HCT116 (cell line): ENCODE measurements around the gene ITIH5. TPM values are rescaled to one million over a fixed set of nuclear protein-coding genes. Genes with fewer than 3 reads are reported as not detected.

Experiments
- ATAC-seq: fragments of 200-7000 bp; cut with Tn5 transposase; 2 replicates; pipeline ENCODE4 v1.9.1; 2020; ENCODE audit warnings: mild to moderate bottlenecking, moderate library complexity
- BruUV-seq: library from RNA; stranded (reverse); fragments of 400-500 nt; replicated peaks from 2 replicates; lab custom pipeline; 2021; lab: Mats Ljungman, UMichigan
- CTCF ChIA-PET: fragments of 300-600 bp; sonication (Branson Sonifier 250); formaldehyde crosslinking; loops from one replicate; lab custom pipeline; 2021; ENCODE audit warnings: antibody characterized with exemption; lab: Charles Lee
- POLR2A ChIA-PET: fragments of 300-600, 350-600 bp; sonication (Branson Sonifier 250); formaldehyde crosslinking; loops from one replicate; lab custom pipeline; 2021; ENCODE audit warnings: antibody characterized with exemption; lab: Charles Lee
- RAD21 ChIA-PET, 2 experiments: fragments of 300-600 bp; sonication (Branson Sonifier 250); formaldehyde crosslinking; loops; one replicate each; lab custom pipeline; 2023; ENCODE audit warnings: low total read pairs in 2 of 2; ENCODE audit not compliant: uncharacterized antibody in 2 of 2, unreplicated experiment in 2 of 2, low non-redundant PET in 1 of 2; lab: Charles Lee
- DNase-seq: peaks from one replicate; pipeline ENCODE4 v3.0.0-alpha.2; 2010; ENCODE audit warnings: low read depth, low spot score
- H2AFZ ChIP-seq: fragments of 200-600 bp; shearing (Covaris generic), sonication (generic); 2 replicates; pipeline ENCODE4 v1.6.1; 2017; ENCODE audit warnings: low read depth, mixed run types, mixed read lengths, antibody characterized with exemption, low read length; ENCODE audit not compliant: poor library complexity, severe bottlenecking
- H3K27ac ChIP-seq: 2 replicates; pipeline ENCODE4 v1.5.1; 2012; ENCODE audit warnings: low read depth, low read length
- H3K27me3 ChIP-seq: fragments of 200-600 bp; sonication (generic); 2 replicates; pipeline ENCODE4 v1.6.1; 2016; ENCODE audit warnings: mixed run types, low read length, mixed read lengths; ENCODE audit not compliant: insufficient read depth
- H3K36me3 ChIP-seq, 2 experiments: fragments of 200-500 bp in 1 of 2; fragments of 200-600 bp in 1 of 2; sonication (Bioruptor generic) in 1 of 2; sonication (generic) in 1 of 2; 2 replicates each; pipeline versions ENCODE4 v1.5.1 to v1.6.1; 2014 to 2016; ENCODE audit warnings: low read length in 2 of 2, inconsistent platforms in 1 of 2, mixed read lengths in 1 of 2, mixed run types in 1 of 2; ENCODE audit not compliant: insufficient read depth in 2 of 2, control insufficient read depth in 1 of 2
- H3K4me1 ChIP-seq, 2 experiments: fragments of 200-600 bp in 1 of 2; sonication (generic) in 1 of 2; 2 replicates each; pipeline versions ENCODE4 v1.5.1 to v1.6.1; 2012 to 2017; ENCODE audit warnings: low read length in 2 of 2, inconsistent platforms in 1 of 2, mild to moderate bottlenecking in 1 of 2, mixed read lengths in 1 of 2, mixed run types in 1 of 2, moderate library complexity in 1 of 2; ENCODE audit not compliant: insufficient read depth in 2 of 2, control insufficient read depth in 1 of 2
- H3K4me2 ChIP-seq: fragments of 200-600 bp; sonication (generic); 2 replicates; pipeline ENCODE4 v1.6.1; 2017; ENCODE audit warnings: mixed run types, low read length, mixed read lengths
- H3K4me3 ChIP-seq, 2 experiments: fragments of 200-600 bp in 1 of 2; sonication (generic) in 1 of 2; replicated peaks in 1 of 2; 2 replicates each; pipeline ENCODE4 v1.5.1; 2011 to 2016; ENCODE audit warnings: low read length in 2 of 2, control low read depth in 1 of 2, low read depth in 1 of 2, mild to moderate bottlenecking in 1 of 2, mixed read lengths in 1 of 2, mixed run types in 1 of 2
- H3K79me2 ChIP-seq: fragments of 200-600 bp; sonication (generic); 2 replicates; pipeline ENCODE4 v1.6.1; 2017; ENCODE audit warnings: mild to moderate bottlenecking, mixed run types, low read length, moderate library complexity, mixed read lengths; ENCODE audit not compliant: insufficient read depth
- H3K9ac ChIP-seq: fragments of 200-600 bp; sonication (generic); 2 replicates; pipeline ENCODE4 v1.6.1; 2016; ENCODE audit warnings: low read length, mixed read lengths
- H3K9me2 ChIP-seq: fragments of 200-600 bp; sonication (generic), shearing (Covaris generic); 2 replicates; pipeline ENCODE4 v1.6.1; 2017; ENCODE audit warnings: mixed run types, mild to moderate bottlenecking, moderate library complexity; ENCODE audit not compliant: insufficient read depth
- H3K9me3 ChIP-seq, 2 experiments: fragments of 200-500 bp in 1 of 2; fragments of 200-600 bp in 1 of 2; sonication (Bioruptor generic) in 1 of 2; sonication (generic) in 1 of 2; 2 replicates each; pipeline ENCODE4 v1.6.1; 2014 to 2017; ENCODE audit warnings: low read length in 2 of 2, mixed read lengths in 2 of 2, inconsistent platforms in 1 of 2, low read depth in 1 of 2, mild to moderate bottlenecking in 1 of 2, mixed run types in 1 of 2, moderate library complexity in 1 of 2; ENCODE audit not compliant: control insufficient read depth in 1 of 2, insufficient read depth in 1 of 2
- H4K20me1 ChIP-seq: fragments of 200-600 bp; sonication (generic), shearing (Covaris generic); 2 replicates; pipeline ENCODE4 v1.6.1; 2017; ENCODE audit warnings: mixed run types, mild to moderate bottlenecking, moderate library complexity; ENCODE audit not compliant: insufficient read depth
- ATF3 ChIP-seq: IDR thresholded peaks from 2 replicates; pipeline ENCODE4 v1.6.1; 2012
- CBX3 ChIP-seq: IDR thresholded peaks from 2 replicates; pipeline ENCODE4 v1.6.1; 2012; ENCODE audit warnings: low read depth
- CEBPB ChIP-seq: IDR thresholded peaks from 2 replicates; pipeline ENCODE4 v1.6.1; 2012; ENCODE audit warnings: low read depth
- EGR1 ChIP-seq: IDR thresholded peaks from 2 replicates; pipeline ENCODE4 v1.6.1; 2012; ENCODE audit warnings: low read depth
- ELF1 ChIP-seq: IDR thresholded peaks from 2 replicates; pipeline ENCODE4 v1.6.1; 2012; ENCODE audit warnings: low read depth, borderline replicate concordance
- FOSL1 ChIP-seq: IDR thresholded peaks from 2 replicates; pipeline ENCODE4 v1.6.1; 2012; ENCODE audit warnings: low read depth
- JUND ChIP-seq: IDR thresholded peaks from 2 replicates; pipeline ENCODE4 v1.6.1; 2012
- POLR2A ChIP-seq: IDR thresholded peaks from 2 replicates; pipeline ENCODE4 v1.7.0; 2011; ENCODE audit warnings: borderline replicate concordance; ENCODE audit not compliant: insufficient read depth, insufficient read length; ENCODE audit errors: extremely low read depth
- POLR2AphosphoS5 ChIP-seq: IDR thresholded peaks from 2 replicates; pipeline ENCODE4 v1.6.1; 2011; ENCODE audit warnings: mild to moderate bottlenecking, low read depth, low read length, moderate library complexity
- RAD21 ChIP-seq: IDR thresholded peaks from 2 replicates; pipeline ENCODE4 v1.6.1; 2012; ENCODE audit warnings: low read depth, mild to moderate bottlenecking
- TCF7L2 ChIP-seq: IDR thresholded peaks from 2 replicates; pipeline ENCODE4 v1.7.0; 2011; ENCODE audit warnings: borderline replicate concordance, inconsistent platforms; ENCODE audit not compliant: insufficient read depth, insufficient read length; ENCODE audit errors: extremely low read depth
- YY1 ChIP-seq: IDR thresholded peaks from 2 replicates; pipeline ENCODE4 v1.6.1; 2011; ENCODE audit warnings: low read length, low read depth, moderate library complexity, mild to moderate bottlenecking; ENCODE audit not compliant: insufficient replicate concordance; ENCODE audit errors: extremely low read depth
- intact Hi-C: fragments of 100-400 bp; cut with micrococcal nuclease; formaldehyde crosslinking; loops from 2 replicates; pipeline ENCODE4 v1.10.0; 2022
- total RNA-seq: library from RNA; stranded (reverse); gene quantifications from one replicate; pipeline ENCODE4 v1.2.1, GENCODE V29; 2021; ENCODE audit not compliant: unreplicated experiment
- TF ChIP-seq, protein P1 (sequence below): IDR thresholded peaks from 2 replicates; pipeline ENCODE4 v1.6.1; 2012
- TF ChIP-seq, protein P2 (sequence below): IDR thresholded peaks from 2 replicates; pipeline ENCODE4 v1.6.1; 2011; ENCODE audit warnings: mild to moderate bottlenecking, low read length, moderate library complexity; ENCODE audit not compliant: insufficient replicate concordance; ENCODE audit errors: extremely low read depth

Gene ITIH5
- total RNA-seq, 1 experiment from 2014 or later, result not detected

DNA sequence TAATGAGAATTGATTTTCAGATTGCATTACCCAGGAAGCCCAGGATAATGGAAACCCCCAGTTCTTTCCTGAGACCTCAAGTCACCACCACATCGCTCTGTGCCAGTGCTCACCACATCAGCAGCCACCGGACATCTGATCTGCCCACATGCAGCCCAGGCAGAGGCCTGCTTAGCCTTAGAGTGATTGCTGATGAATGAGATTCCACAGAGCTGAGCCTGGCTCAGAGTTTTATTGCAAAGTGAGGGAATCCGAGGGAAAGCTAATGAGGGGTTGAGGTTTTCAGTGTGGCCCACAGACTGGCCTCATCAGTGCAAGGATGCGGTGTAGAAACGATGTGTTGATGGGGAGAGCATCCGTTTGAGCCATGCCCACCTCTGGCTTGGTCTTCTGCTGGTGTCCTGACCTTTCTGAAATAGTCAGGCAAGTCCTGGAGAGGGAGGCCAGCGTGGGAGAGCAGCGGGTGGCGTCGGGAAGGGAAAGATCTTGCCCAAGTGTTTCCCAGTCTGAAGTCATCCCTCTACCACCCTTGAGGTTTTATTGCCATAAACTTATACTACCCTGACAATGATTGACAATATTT lies 120.3 kb downstream of the ITIH5 start (continued):
- TF ChIP-seq YY1 (no peak), EGR1 (no peak), ELF1 (no peak), TCF7L2 (no peak), JUND (no peak), CEBPB (no peak), POLR2A (no peak)
- TF ChIP-seq, protein P1, sequence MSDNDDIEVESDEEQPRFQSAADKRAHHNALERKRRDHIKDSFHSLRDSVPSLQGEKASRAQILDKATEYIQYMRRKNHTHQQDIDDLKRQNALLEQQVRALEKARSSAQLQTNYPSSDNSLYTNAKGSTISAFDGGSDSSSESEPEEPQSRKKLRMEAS, result no peak
- TF ChIP-seq, protein P2, sequence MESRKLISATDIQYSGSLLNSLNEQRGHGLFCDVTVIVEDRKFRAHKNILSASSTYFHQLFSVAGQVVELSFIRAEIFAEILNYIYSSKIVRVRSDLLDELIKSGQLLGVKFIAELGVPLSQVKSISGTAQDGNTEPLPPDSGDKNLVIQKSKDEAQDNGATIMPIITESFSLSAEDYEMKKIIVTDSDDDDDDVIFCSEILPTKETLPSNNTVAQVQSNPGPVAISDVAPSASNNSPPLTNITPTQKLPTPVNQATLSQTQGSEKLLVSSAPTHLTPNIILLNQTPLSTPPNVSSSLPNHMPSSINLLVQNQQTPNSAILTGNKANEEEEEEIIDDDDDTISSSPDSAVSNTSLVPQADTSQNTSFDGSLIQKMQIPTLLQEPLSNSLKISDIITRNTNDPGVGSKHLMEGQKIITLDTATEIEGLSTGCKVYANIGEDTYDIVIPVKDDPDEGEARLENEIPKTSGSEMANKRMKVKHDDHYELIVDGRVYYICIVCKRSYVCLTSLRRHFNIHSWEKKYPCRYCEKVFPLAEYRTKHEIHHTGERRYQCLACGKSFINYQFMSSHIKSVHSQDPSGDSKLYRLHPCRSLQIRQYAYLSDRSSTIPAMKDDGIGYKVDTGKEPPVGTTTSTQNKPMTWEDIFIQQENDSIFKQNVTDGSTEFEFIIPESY, result no peak

- H3K4me2 ChIP-seq, result no peak overlapping the region
- TF ChIP-seq EGR1 (no peak), RAD21 (no peak), ATF3 (no peak), FOSL1 (no peak), CBX3 (no peak), POLR2AphosphoS5 (no peak)
- TF ChIP-seq, protein P2, result no peak
- H3K4me1 ChIP-seq, result no peaks in the 10 kb centered on the region
- H3K27ac ChIP-seq, result no peak overlapping the region
- H3K9me2 ChIP-seq, result no peaks in the 10 kb centered on the region
- POLR2A ChIA-PET, result no interaction called here
- H3K27me3 ChIP-seq, result 0 out of 2 replicates have a peak, but pooled peaks cover 16% of the 10 kb centered on the region
- no peak overlapping the region for H2AFZ ChIP-seq
- intact Hi-C loops, result no loop called here
- H3K4me3 ChIP-seq, result no peak overlapping the region
- no TSS peak for BruUV-seq
- CTCF ChIA-PET, result interaction anchor here (0.7 kb wide), 1 partner anchor 141 kb away, joined by 3 read pairs; no protein-coding TSS in a partner anchor
- H3K9ac ChIP-seq, result no peak overlapping the region
- RAD21 ChIA-PET, result no interaction called here
- no peaks in the 10 kb centered on the region for H3K36me3 ChIP-seq
- no peaks in the 10 kb centered on the region for H3K9me3 ChIP-seq
- no peak for ATAC-seq
- DNase-seq, result no peak
- no peaks in the 10 kb centered on the region for H4K20me1 ChIP-seq
- no peaks in the 10 kb centered on the region for H3K79me2 ChIP-seq
These were observed 121.0 kb downstream of the ITIH5 start for GRCh38 chr10:7545792-7546191.
